K562 (cell line): Measurements from ENCODE around the gene TYROBP.
"Not testable (repeated sequence)": the region's sequence is repeated elsewhere in the genome, so short reads cannot be mapped to it uniquely, and the experiment has no call there.

Experiments used
- CEBPG ChIP-seq, 3 experiments: fragments of 200-800 bp in 1 of 3; sonication (Bioruptor generic) in 1 of 3; sonication (generic) in 1 of 3; formaldehyde crosslinking in 1 of 3; IDR thresholded peaks in 2 of 3; conservative IDR thresholded peaks in 1 of 3; 2 replicates each; pipeline versions ENCODE4 v1.6.1 to v1.8.0; 2016 to 2022; ENCODE audit warnings: missing compliant biosample characterization in 2 of 3, missing genetic modification characterization in 2 of 3, mild to moderate bottlenecking in 1 of 3, missing genetic modification reagents in 1 of 3
- CTCF ChIP-seq, 3 experiments: IDR thresholded peaks in 2 of 3; conservative IDR thresholded peaks in 1 of 3; 2 replicates each; pipeline ENCODE4 v1.5.1; 2011 to 2012; ENCODE audit warnings: low read length in 3 of 3, mild to moderate bottlenecking in 3 of 3, control low read depth in 2 of 3, improper control_type of control experiment in 1 of 3, inconsistent platforms in 1 of 3, low read depth in 1 of 3, mixed read lengths in 1 of 3, moderate library complexity in 1 of 3; ENCODE audit not compliant: insufficient read depth in 2 of 3
- GABPA ChIP-seq: fragments of 200-800 bp; sonication (Bioruptor generic); conservative IDR thresholded peaks from 2 replicates; pipeline ENCODE4 v1.6.1; 2016; ENCODE audit warnings: low read depth, missing genetic modification characterization, missing compliant biosample characterization
- SAFB2 ChIP-seq: fragments of 200-400 bp; formaldehyde crosslinking; IDR thresholded peaks from 2 replicates; pipeline ENCODE4 v1.6.1; 2018; ENCODE audit warnings: borderline replicate concordance, low read length, low read depth, moderate library complexity; ENCODE audit not compliant: severe bottlenecking

- not testable (repeated sequence) for TF ChIP-seq GABPA (tag); CTCF (IDR thresholded peaks at IDR 0.05 in 2 of 3, conservative IDR thresholded peaks at IDR 0.05 in 1 of 3; ENCODE audit: insufficient read depth in 2 of 3, low read depth in 1 of 3, low read length in 3 of 3); CEBPG (CRISPR knock-in tag; IDR thresholded peaks at IDR 0.05); CEBPG (tag; conservative IDR thresholded peaks at IDR 0.05 in 1 of 2, IDR thresholded peaks at IDR 0.05 in 1 of 2); SAFB2
These were observed 16.3 kb downstream of the TYROBP start for GRCh38 chr19:35891819-35892218.
